Astrocyte (in vitro differentiated cells and primary cell): ENCODE measurements around the gene EFEMP1. TPM values are rescaled to one million over a fixed set of nuclear protein-coding genes. Genes with fewer than 3 reads are reported as not detected.
A peak's percentile ranks its signal among the peaks of the same experiment; 100 is the strongest.

ENCODE experiments used
- DNase-seq: peaks from one replicate; pipeline ENCODE4 v3.0.0-alpha.2; 2010; ENCODE audit warnings: low read depth
- FAIRE-seq: peaks from 2 replicates; lab custom pipeline; 2011; peaks lifted over from hg19 to GRCh38; lab: Jason Lieb, UNC
- H2AFZ ChIP-seq: 2 replicates; pipeline ENCODE4 v1.6.0; 2012; ENCODE audit warnings: low read depth, low read length, inconsistent platforms
- H3K27ac ChIP-seq: 2 replicates; pipeline ENCODE4 v1.5.1; 2011; ENCODE audit warnings: low read depth, low read length, inconsistent platforms
- H3K27me3 ChIP-seq: 2 replicates; pipeline ENCODE4 v1.6.0; 2011; ENCODE audit warnings: low read length, inconsistent platforms; ENCODE audit not compliant: insufficient read depth
- H3K36me3 ChIP-seq: 2 replicates; pipeline ENCODE4 v1.5.1; 2011; ENCODE audit warnings: low read length, inconsistent platforms; ENCODE audit not compliant: insufficient read depth
- H3K4me1 ChIP-seq: 2 replicates; pipeline ENCODE4 v1.5.1; 2011; ENCODE audit warnings: low read length, inconsistent platforms; ENCODE audit not compliant: insufficient read depth
- H3K4me2 ChIP-seq: 2 replicates; pipeline ENCODE4 v1.6.0; 2012; ENCODE audit warnings: low read length, inconsistent platforms
- H3K4me3 ChIP-seq: 2 replicates; pipeline ENCODE4 v1.5.1; 2011; ENCODE audit warnings: low read depth, mild to moderate bottlenecking, low read length, inconsistent platforms; ENCODE audit not compliant: insufficient read depth
- H3K79me2 ChIP-seq: 2 replicates; pipeline ENCODE4 v1.6.0; 2012; ENCODE audit warnings: mild to moderate bottlenecking, low read length, inconsistent platforms; ENCODE audit not compliant: insufficient read depth
- H3K9ac ChIP-seq: 2 replicates; pipeline ENCODE4 v1.6.0; 2012; ENCODE audit warnings: mild to moderate bottlenecking, low read length, inconsistent platforms
- H3K9me3 ChIP-seq: 2 replicates; pipeline ENCODE4 v1.5.1; 2012; ENCODE audit warnings: low read depth, mild to moderate bottlenecking, low read length, inconsistent platforms; ENCODE audit not compliant: insufficient read depth
- H4K20me1 ChIP-seq: 2 replicates; pipeline ENCODE4 v1.6.0; 2012; ENCODE audit warnings: low read length, inconsistent platforms; ENCODE audit not compliant: insufficient read depth
- H3K27ac Mint-ChIP-seq: one replicate; pipeline ENCODE4 v1.8.0; 2021; ENCODE audit warnings: mild to moderate bottlenecking, mixed read lengths; ENCODE audit not compliant: unreplicated experiment
- H3K27me3 Mint-ChIP-seq: one replicate; pipeline ENCODE4 v1.8.0; 2021; ENCODE audit warnings: low read depth, mixed read lengths; ENCODE audit not compliant: unreplicated experiment
- H3K36me3 Mint-ChIP-seq: one replicate; pipeline ENCODE4 v1.8.0; 2021; ENCODE audit warnings: low read depth, mixed read lengths; ENCODE audit not compliant: unreplicated experiment
- H3K4me1 Mint-ChIP-seq: one replicate; pipeline ENCODE4 v1.8.0; 2021; ENCODE audit warnings: low read depth, mixed read lengths; ENCODE audit not compliant: unreplicated experiment
- H3K4me3 Mint-ChIP-seq: one replicate; pipeline ENCODE4 v1.8.0; 2021; ENCODE audit warnings: mild to moderate bottlenecking, moderate library complexity, mixed read lengths; ENCODE audit not compliant: unreplicated experiment
- H3K9me3 Mint-ChIP-seq: one replicate; pipeline ENCODE4 v1.8.0; 2021; ENCODE audit warnings: mild to moderate bottlenecking, mixed read lengths; ENCODE audit not compliant: unreplicated experiment
- EZH2 ChIP-seq: IDR thresholded peaks from 2 replicates; pipeline ENCODE4 v1.6.1; 2012; ENCODE audit warnings: mild to moderate bottlenecking, low read length, inconsistent platforms; ENCODE audit not compliant: insufficient read depth
- total RNA-seq: library from RNA; stranded (reverse); gene quantifications from 2 replicates; pipeline ENCODE4 v1.2.1, GENCODE V29; 2021
- TF ChIP-seq, protein P1 (sequence below): IDR thresholded peaks from 2 replicates; pipeline ENCODE4 v1.5.1; 2011; ENCODE audit warnings: low read depth, mild to moderate bottlenecking, inconsistent platforms, low read length, moderate library complexity; ENCODE audit not compliant: insufficient read depth

The EFEMP1 gene
- total RNA-seq, 1 donor from 2014 or later, result 155 TPM

DNA sequence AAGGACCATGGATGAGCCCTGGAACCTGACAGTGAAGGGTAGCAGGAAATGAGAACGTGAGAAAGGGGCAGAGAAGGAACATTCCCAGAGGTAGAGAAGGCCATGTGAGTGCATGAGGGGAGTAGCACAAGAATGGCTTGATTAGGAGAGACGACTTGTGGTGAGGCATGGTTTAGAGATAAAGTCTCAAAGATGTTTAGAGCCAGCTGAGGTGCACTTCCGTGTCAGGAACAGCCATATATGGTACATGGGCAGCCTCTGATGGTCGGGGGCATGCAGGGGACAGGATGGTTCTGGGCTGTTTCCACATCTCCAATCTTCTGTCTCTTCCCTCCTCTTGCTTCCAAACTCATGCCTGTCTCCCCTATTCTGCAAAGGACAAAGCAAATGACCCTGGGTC is 28.8 kb upstream of the EFEMP1 start:
- H3K4me3 Mint-ChIP-seq, result no peak overlapping the region
- H3K36me3 Mint-ChIP-seq, result no peaks in the 10 kb centered on the region
- peaks cover 4% of the 10 kb centered on the region for H3K27me3 Mint-ChIP-seq
- H3K4me1 Mint-ChIP-seq, result no peaks in the 10 kb centered on the region
- Histone ChIP-seq H3K4me2 (no peak overlapping the region), H3K9me3 (no peaks in the 10 kb centered on the region), H2AFZ (no peak overlapping the region), H3K27me3 (no peaks in the 10 kb centered on the region), H3K4me1 (no peaks in the 10 kb centered on the region), H3K27ac (no peak overlapping the region), H3K9ac (no peak overlapping the region), H3K4me3 (no peak overlapping the region), H3K36me3 (no peaks in the 10 kb centered on the region), H3K79me2 (no peaks in the 10 kb centered on the region), H4K20me1 (no peaks in the 10 kb centered on the region)
- no peak overlapping the region for H3K27ac Mint-ChIP-seq
- no peak for FAIRE-seq
- DNase-seq, result peak; percentile 12
- TF ChIP-seq, protein P1, sequence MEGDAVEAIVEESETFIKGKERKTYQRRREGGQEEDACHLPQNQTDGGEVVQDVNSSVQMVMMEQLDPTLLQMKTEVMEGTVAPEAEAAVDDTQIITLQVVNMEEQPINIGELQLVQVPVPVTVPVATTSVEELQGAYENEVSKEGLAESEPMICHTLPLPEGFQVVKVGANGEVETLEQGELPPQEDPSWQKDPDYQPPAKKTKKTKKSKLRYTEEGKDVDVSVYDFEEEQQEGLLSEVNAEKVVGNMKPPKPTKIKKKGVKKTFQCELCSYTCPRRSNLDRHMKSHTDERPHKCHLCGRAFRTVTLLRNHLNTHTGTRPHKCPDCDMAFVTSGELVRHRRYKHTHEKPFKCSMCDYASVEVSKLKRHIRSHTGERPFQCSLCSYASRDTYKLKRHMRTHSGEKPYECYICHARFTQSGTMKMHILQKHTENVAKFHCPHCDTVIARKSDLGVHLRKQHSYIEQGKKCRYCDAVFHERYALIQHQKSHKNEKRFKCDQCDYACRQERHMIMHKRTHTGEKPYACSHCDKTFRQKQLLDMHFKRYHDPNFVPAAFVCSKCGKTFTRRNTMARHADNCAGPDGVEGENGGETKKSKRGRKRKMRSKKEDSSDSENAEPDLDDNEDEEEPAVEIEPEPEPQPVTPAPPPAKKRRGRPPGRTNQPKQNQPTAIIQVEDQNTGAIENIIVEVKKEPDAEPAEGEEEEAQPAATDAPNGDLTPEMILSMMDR, result no peak
- TF ChIP-seq EZH2, result no peak
- peaks cover 10% of the 10 kb centered on the region for H3K9me3 Mint-ChIP-seq

GRCh38 chr2:55951533-55951932 is 28.0 kb upstream of the EFEMP1 start:
- no peak overlapping the region for H3K4me3 Mint-ChIP-seq
- no peaks in the 10 kb centered on the region for H3K4me1 Mint-ChIP-seq
- no peaks in the 10 kb centered on the region for H3K36me3 ChIP-seq
- H3K4me3 ChIP-seq, result no peak overlapping the region
- FAIRE-seq (no peak), DNase-seq (no peak)
- no peaks in the 10 kb centered on the region for H3K4me1 ChIP-seq
- no peaks in the 10 kb centered on the region for H3K36me3 Mint-ChIP-seq
- peaks cover 10% of the 10 kb centered on the region for H3K9me3 Mint-ChIP-seq
- no peaks in the 10 kb centered on the region for H3K27me3 ChIP-seq
- no peak overlapping the region for H3K9ac ChIP-seq
- no peak overlapping the region for H3K4me2 ChIP-seq
- peaks cover 4% of the 10 kb centered on the region for H3K27me3 Mint-ChIP-seq
- H3K9me3 ChIP-seq, result no peaks in the 10 kb centered on the region
- H2AFZ ChIP-seq, result no peak overlapping the region
- no peak overlapping the region for H3K27ac ChIP-seq
- H3K27ac Mint-ChIP-seq, result no peak overlapping the region
- TF ChIP-seq, protein P1, result no peak
- TF ChIP-seq EZH2, result no peak
- H4K20me1 ChIP-seq, result no peaks in the 10 kb centered on the region
- no peaks in the 10 kb centered on the region for H3K79me2 ChIP-seq

GRCh38 chr2:55949613-55950012 is 26.0 kb upstream of the EFEMP1 start:
- Mint-ChIP-seq H3K27me3 (peaks cover 4% of the 10 kb centered on the region), H3K4me3 (no peak overlapping the region), H3K36me3 (no peaks in the 10 kb centered on the region), H3K27ac (no peak overlapping the region), H3K4me1 (no peaks in the 10 kb centered on the region), H3K9me3 (peaks cover 7% of the 10 kb centered on the region)
- H3K27me3 ChIP-seq, result no peaks in the 10 kb centered on the region
- no peaks in the 10 kb centered on the region for H3K36me3 ChIP-seq
- H3K4me2 ChIP-seq, result no peak overlapping the region
- no peak overlapping the region for H2AFZ ChIP-seq
- TF ChIP-seq, protein P1, result no peak
- TF ChIP-seq EZH2, result no peak
- H3K4me3 ChIP-seq, result no peak overlapping the region
- FAIRE-seq, result no peak
- H3K9me3 ChIP-seq, result no peaks in the 10 kb centered on the region
- H4K20me1 ChIP-seq, result no peaks in the 10 kb centered on the region
- H3K9ac ChIP-seq, result no peak overlapping the region
- H3K79me2 ChIP-seq, result no peaks in the 10 kb centered on the region
- H3K27ac ChIP-seq, result no peak overlapping the region
- DNase-seq, result no peak
- no peaks in the 10 kb centered on the region for H3K4me1 ChIP-seq
